Activated CD4-positive, alpha-beta T cell treated with anti-CD3 and anti-CD28 coated beads, Interleukin-2, amount 50 U/mL, for 48 hours (primary cell): ENCODE measurements around the gene C6orf62.
A peak's percentile ranks its signal among the peaks of the same experiment; 100 is the strongest.
"Not testable (repeated sequence)": the region's sequence is repeated elsewhere in the genome, so short reads cannot be mapped to it uniquely, and the experiment has no call there.

Source experiments
- DNase-seq, 2 experiments: peaks; one replicate each; pipeline ENCODE4 v3.0.0-alpha.2; 2020

The C6orf62 gene

GRCh38 chr6:24666641-24667377, 52.1 kb downstream of the C6orf62 start, which contains the start of the genes ACOT13 and TDP2:
Gene ACOT13, plus strand, starts transcription at chr6:24667077. Its CDS starts 187 bp downstream, at chr6:24667264.
Gene TDP2, minus strand, starts transcription at chr6:24666899. Its CDS starts 37 bp downstream, at chr6:24666862.
- peak; percentile 94 to 95 for DNase-seq

GRCh38 chr6:24666097-24666640, 52.8 kb downstream of the C6orf62 start:
- DNase-seq: peak in 1 of 2 experiments; percentile 49

- DNase-seq: no peak
Observed at GRCh38 chr6:24664046-24664987, 54.6 kb downstream of the C6orf62 start.

GRCh38 chr6:24663189-24663588, 55.8 kb downstream of the C6orf62 start:
- no peak for DNase-seq

- no peak for DNase-seq
Observed at GRCh38 chr6:24662236-24662635, 56.7 kb downstream of the C6orf62 start.

- DNase-seq: not testable (repeated sequence)
Observed at GRCh38 chr6:24661759-24662158, 57.2 kb downstream of the C6orf62 start.

- DNase-seq: no peak
Observed at GRCh38 chr6:24660105-24660504, 58.8 kb downstream of the C6orf62 start.

GRCh38 chr6:24659561-24659960, 59.4 kb downstream of the C6orf62 start:
- no peak for DNase-seq

- no peak for DNase-seq
Observed at GRCh38 chr6:24658573-24659560, 60.1 kb downstream of the C6orf62 start.

- DNase-seq: no peak
Observed at GRCh38 chr6:24655215-24655614, 63.7 kb downstream of the C6orf62 start.
